ENCODE measurements around the gene PSMD10.

GRCh38 chrX:108090491-108091263, 665 bp downstream of the PSMD10 start:
- TF ChIP-seq CTCF (IDR thresholded peaks at IDR 0.05), result no peak
- TF ChIP-seq POLR2A (IDR thresholded peaks at IDR 0.05), result no peak
- TF ChIP-seq EP300 (IDR thresholded peaks at IDR 0.05), result no peak
- no peak for TF ChIP-seq POLR2AphosphoS5 (IDR thresholded peaks at IDR 0.05)

Data from upper lobe of left lung (tissue), 4 donors.